ENCODE measurements around the gene PDE4B.

DNA sequence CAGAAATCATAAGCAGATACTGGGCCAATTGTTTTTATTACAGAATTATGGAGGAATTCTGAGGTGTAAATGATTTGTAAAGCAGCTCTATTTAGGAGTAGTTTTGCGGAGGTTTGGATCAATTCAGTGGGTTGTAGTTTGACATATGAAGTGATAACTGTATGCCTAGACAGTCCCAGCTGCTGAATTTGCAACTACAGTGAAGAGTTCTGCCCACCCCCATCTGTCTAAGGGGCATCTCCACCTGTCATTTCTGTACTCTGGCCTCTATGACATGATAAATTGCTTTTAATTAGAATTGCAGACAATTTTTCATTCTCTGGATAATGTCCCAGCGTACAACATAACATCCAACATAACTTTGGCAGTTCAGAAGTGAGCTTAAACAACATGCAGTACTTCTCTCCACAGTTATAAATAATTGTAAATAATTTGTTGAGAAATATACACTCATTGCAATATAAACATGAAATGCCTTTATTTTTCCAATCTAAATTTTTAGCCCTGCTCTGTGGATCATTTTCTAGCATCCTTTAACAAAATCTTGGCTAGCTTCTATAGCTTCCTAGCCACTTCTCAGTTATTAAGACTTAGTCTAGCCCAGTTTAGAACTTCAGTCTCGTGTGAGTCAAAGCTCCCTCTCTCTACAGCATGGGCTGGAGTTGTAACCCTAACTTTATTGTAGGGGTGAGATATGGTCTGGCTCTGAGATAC, 52.3 kb downstream of the PDE4B start:
- TF ChIP-seq, protein P1, sequence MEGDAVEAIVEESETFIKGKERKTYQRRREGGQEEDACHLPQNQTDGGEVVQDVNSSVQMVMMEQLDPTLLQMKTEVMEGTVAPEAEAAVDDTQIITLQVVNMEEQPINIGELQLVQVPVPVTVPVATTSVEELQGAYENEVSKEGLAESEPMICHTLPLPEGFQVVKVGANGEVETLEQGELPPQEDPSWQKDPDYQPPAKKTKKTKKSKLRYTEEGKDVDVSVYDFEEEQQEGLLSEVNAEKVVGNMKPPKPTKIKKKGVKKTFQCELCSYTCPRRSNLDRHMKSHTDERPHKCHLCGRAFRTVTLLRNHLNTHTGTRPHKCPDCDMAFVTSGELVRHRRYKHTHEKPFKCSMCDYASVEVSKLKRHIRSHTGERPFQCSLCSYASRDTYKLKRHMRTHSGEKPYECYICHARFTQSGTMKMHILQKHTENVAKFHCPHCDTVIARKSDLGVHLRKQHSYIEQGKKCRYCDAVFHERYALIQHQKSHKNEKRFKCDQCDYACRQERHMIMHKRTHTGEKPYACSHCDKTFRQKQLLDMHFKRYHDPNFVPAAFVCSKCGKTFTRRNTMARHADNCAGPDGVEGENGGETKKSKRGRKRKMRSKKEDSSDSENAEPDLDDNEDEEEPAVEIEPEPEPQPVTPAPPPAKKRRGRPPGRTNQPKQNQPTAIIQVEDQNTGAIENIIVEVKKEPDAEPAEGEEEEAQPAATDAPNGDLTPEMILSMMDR (IDR thresholded peaks at IDR 0.05), result no peak
- TF ChIP-seq EZH2 (IDR thresholded peaks at IDR 0.05) (no peak), EZH2phosphoT487 (IDR thresholded peaks at IDR 0.05) (no peak)
